Stimulated activated CD8-positive, alpha-beta memory T cell treated with anti-CD3 and anti-CD28 coated beads, Interleukin-4, amount 100 ng/mL, for 1 hour (primary cell): ENCODE measurements around the gene SCAI.
"Not testable (repeated sequence)": the region's sequence is repeated elsewhere in the genome, so short reads cannot be mapped to it uniquely, and the experiment has no call there.

Experiments
- DNase-seq, 2 donors: peaks; one replicate each; pipeline ENCODE4 v3.0.0-alpha.2; 2020; ENCODE audit warnings: low read depth in 2 of 2, low spot score in 1 of 2

Gene SCAI

DNA sequence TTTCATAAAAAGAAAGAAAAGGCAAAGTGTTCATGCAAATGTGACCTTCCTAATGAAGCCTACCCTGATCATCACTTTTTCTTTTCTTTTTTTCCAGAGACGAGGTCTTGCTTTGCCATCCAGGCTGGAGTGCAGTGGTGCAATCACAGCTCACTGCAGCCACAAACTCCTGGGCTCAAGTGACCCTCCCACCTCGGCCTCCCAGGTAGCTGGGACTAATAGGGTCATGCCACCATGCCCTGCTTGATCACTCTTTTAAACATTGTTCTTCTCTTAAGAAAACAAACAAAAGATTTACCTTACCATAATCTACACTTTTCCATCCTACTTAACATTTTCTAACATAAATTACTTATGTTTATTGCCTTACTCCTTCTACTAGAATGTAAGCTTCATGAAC is 193.9 kb downstream of the SCAI start:
- no peak for DNase-seq

DNA sequence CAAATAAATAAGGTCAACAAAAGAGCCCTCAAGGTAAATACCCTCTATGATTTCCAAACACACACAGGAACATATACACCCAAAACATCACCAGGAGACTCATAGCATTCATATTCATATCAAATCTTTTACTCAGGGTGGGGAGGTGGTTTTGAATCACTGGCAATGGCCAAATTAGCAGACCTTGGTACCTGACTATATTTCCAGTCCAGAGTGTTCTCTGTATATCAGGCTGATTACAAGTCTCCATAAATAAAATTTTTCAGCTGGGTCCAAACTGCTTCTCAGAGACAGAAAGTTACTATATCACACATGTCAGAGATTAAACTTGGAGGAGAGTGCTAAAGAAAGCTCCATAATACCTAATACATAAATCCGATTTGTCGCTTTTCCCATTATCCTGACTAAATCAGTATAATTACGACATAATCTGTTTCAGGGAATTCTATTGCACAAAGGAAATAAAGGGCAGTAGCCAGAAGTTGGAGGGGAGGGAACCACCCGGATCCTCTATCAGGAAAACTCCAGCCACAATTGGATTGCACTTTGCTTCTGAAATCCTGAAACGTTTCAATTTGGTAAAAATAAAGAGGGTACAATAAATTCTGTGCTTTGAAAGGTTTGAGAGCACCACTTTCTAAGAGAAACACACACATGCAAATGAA is 195.5 kb downstream of the SCAI start:
- DNase-seq = no peak

DNA sequence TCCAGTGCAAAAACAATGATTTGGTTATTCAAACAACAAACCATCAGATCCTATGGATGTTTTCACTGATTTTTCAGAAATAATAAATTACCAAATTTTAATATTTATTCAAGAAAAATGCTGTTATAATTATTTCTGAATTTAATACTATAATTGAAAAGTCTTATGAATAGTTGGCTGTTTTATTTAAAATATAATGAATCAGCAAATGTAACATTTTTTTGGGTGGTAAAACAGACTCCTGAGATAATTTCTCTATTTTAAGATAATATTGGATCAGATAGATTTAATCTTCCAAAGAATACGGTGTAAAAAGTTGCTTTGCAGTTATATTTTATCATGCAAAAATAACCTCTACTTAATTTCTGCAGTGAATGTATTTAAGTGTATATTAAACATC is 197.2 kb downstream of the SCAI start:
- DNase-seq = no peak

DNA sequence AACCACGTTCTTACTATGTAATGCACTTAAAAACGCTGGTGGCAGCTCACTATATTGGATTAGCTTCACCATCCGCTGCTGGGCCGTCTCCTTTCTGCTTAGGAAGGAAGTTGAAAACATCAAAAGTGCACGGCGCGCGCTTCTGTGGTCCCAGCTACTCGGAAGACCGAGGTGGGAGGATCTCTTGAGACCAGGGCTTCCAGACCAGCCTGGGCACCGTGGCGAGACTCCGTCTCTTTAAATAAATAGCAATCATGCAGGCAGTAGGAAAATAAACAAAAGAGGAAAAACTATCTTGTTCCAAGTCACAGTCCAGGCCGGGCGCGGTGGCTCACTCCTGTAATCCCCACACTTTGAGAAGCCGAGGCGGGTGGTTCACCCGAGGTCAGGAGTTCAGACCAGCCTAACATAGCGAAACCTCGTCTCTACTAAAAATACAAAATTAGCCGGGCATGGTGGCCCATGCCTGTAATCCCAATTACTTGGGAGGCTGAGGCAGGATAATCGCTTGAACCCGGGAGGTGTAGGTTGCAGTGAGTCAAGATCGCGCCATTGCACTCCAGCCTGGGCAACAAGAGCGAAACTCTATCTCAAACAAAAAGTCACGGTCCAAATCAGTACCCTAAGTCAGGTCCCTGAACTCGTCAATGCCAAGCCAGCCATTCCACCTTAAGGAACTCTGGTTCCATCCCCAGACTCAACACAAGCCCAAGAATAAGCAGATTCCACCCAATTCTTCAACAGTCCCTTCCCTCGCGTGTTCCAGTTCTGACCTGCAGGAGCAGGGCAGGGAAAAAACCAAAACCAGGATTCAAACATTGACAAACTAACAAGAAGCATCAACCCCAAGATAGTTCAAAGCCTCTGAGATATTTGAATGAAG is 201.4 kb downstream of the SCAI start:
- peak; percentile 26 to 43 for DNase-seq

DNA sequence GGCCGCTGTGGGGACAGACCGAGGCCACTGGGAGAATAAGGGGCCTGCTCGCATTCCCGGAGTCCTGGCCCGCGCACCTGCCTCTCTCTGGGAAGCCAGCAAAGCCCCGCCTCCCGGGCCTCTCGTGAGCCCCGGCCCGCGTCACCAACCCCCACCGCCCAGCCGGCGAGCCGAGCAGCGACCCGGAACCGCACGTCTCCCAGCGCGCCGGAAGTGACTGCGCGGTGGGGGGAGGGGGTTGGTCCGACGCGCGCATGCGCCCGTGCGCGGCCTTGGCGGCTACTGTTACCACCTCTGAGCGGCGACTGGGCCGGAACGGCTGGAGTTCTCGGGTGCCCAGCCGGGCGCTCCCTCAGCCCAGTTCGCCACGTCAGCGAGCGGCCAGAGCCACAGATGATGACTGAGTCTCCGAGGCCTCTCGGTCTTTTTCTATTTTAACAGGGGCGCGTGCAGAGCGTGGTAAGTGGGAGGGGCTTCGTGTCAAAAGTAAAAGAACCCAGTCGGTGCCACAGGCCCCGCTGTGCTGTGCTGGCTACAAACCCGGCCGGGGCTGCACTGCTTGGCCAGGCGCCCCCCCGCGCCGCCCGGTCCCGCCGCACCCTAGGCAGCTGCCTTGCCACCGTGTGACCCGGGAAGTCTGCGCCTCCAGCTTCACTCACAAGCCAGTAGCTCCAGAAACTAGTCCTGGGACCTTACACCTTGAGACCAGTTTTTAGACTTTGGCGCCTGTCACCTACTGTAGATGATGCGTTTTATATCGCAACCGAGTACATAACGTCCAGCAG is 202.2 kb downstream of the SCAI start, which contains the start of gene GOLGA1:
TSS of gene GOLGA1 (minus strand) at position 190 of the 785 bp plus-strand sequence. CDS start 2,372 bp downstream, outside the sequence.
- DNase-seq = peak; percentile 76 to 86

DNA sequence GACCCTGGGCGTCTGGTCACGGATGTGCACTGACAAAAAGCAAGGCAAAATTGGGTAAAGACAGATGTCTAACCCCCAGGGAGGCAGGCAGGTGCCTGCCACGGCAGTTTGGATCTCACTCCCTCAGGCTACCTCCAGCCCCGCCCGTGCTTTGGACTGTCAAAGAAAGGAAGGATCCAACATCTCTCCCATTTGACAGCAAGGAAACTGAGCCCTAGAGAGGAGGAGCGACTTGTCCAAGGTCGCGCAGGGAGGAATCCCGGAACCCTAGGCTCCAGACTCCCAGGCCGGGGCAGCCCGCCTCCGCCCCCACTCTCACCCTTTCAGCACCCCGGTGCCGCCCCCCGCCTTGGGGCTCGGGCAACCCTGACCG is 202.8 kb downstream of the SCAI start:
- no peak for DNase-seq

DNA sequence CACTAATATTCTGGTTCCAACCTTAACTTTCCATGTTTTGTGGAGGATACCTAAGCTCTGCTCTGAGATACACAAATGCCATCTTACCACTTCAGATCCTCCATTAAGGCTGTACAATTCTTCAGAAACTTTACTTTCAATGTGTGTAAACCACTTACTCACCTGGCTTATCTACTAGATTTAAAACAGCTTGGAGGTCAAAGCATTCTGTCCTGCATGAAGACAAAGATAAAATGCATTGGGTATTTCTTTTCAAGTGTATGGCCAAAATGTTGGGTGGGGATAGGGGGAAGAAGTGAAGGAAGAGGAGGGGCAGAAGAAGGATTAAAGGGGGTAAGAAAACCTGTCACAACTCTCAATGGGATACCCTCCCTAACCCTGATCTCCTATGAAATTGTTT is 203.4 kb downstream of the SCAI start:
- no peak for DNase-seq

DNA sequence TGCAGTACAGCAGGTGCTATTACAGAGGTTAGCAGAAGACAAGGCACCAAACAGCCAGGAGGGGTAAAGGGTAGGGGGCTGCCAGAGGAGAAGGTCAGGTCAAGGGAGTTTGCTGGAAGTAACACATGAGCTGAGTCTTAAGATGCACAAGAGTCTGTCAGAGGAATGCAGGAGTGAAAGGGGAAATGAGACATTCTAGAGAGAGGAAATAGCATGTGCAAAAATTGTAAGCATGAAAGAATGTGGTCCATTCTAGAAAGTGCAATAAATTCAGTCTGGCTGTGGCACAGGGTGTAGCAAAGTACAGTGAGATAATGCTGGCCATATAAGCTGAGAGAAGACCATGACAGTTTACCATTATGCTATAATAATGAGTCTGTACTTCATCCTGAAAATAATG is 209.0 kb downstream of the SCAI start:
- no peak for DNase-seq

DNA sequence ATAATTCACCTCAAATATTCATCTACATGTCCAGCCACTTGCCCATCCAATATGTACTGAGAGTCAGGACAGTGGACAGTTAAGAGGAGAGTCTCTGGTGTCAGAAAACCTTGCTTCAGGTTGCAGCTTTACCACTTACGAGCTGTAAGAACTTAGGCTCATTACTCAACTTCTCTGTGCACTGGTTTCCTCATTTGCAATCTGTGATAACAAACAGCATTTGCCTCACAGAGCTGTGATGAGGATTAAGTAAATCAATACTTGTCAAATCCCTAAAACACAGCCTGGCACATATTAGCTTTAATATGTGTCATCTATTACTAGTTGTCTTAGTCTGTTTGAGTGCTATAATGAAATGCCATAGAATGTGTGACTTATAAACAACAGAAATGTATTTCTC is 211.0 kb downstream of the SCAI start:
- no peak for DNase-seq

DNA sequence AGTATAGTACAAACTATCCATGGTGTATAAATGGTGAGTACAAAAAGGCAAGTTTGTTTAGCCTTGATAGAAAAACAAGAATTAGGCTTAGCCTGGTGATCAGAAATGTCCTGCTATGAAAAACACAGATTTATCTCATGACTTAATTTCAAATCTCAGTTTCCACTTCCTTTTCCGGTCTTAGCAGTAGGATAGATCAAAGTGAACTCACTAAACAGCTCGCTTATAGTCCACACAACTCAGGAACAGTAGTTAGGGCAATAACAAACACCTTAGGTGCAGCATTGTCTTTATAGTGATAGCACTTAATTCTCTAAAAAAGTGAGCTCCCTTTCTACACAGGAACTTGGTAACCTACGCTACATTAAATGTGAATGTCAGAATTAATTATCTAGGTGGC is 213.9 kb downstream of the SCAI start:
- no peak for DNase-seq

DNA sequence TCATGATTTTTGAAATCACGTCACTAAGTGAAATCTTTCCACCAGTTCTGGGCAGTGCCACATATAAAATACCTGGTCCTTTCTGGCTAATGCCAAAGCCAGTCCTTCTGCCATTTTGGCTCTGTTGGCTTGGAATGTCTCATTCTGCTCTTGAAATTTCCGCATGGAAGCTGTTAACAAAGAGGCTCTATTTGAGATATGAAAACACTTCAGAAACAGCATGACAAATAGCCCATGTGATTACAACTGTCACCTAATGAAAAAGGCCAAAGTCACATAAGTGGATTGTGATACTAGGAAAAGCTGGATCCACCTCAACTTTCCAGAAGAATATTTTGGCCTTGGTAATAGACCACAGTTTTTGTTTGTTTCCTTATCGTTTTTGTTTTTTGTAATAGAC is 215.2 kb downstream of the SCAI start:
- no peak for DNase-seq

DNA sequence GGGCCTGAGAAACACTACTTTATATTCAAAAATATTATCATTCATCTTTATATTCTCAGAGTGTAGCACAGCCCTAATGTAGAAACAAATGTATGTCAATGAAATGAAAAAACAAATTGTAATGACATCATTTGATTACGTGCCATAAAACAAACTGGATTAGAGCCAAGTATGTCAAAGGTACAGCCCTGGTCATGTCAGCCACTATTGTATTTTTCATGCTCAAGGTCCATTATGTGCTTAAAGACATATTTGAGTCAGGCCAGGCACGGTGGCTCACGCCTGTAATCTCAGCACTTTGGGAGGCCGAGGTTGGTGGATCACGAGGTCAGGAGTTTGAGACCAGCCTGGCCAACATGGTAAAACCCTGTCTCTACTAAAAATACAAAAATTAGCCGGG is 222.9 kb downstream of the SCAI start:
- DNase-seq = not testable (repeated sequence)

DNA sequence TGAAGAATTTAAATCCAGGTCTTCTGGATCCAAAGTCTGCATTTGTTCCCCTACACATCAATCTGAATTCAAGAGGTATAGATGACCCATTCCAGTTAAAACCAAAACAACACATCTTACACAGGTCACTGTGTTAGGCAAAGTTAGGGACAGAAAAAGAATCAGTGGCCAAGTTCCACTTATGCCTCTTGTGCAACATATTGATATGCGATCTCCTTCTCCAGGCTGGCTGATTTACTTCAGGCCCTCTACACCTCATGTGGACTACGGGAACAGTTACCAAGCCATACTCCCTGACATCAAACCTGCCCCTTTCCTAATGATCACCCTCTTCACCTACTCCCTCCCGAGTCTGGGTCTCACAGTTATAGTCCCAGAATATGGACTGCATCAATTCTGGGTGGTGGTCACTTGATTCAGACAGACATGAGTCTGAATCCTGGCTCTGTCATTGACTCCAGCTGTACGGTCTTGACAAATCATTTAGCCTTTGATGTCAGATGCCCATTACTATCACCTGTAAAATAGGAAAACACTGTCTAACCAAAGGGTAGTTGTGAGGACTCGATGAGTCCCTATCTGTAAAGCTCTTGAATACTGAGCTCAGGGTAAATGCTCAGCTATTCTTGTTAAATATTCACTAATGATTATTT is 228.4 kb downstream of the SCAI start:
- no peak for DNase-seq

DNA sequence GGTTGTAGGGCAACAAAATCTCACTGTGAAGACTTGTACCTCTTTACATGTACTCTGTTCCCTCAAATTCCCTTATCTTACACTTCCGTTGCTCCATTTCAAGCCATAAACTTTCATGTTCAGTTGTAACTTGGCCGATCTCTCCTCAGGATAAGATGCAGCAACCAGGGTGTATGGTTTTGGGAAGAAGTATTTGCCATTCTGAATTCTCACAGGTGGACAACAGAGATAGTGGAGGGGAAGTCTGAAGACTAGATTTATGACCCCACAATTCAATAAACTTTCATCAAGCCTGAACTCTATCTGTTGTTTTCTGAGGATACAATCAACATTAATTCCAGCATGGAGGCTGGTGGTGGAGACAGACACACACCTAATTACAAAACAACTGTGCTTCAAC is 229.9 kb downstream of the SCAI start:
- DNase-seq = no peak

DNA sequence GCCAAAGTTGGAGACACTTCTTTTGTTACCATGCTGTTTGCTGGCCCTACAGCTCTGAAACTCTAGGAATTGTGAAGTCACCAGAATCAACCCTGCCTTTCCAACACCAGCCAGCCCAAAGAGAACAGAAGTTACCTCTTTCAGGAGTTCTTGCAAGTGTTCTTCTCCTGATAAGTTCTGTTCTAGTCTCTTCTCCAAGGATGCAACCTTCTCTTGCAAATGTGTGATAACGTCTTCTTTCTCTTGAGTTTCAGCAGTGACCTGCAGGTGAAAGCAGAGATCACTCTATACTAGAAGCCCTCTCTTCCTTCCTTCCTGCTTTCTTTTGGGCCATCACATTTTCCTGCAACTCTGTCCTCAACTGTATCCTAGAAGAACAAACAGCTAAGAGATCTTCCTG is 231.6 kb downstream of the SCAI start:
- DNase-seq = no peak

DNA sequence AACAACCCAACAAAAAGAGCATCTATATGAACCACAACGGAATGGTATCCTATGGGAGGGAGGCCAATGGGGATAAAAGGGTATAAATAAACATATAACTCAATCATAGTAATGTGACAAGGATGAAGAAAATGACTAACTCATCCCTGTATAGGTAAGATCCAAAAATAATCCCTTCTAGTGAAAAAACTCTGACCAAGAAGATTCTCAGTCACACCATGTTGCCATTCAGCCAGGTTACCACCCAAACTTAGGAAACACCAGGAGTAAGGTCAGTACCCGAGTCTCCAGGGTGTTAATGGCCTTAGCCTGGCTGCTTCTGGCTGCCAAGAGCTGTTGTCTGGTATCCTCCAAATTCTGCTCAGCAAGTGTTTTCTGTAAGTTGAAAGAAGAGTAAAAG is 235.2 kb downstream of the SCAI start:
- DNase-seq = no peak

DNA sequence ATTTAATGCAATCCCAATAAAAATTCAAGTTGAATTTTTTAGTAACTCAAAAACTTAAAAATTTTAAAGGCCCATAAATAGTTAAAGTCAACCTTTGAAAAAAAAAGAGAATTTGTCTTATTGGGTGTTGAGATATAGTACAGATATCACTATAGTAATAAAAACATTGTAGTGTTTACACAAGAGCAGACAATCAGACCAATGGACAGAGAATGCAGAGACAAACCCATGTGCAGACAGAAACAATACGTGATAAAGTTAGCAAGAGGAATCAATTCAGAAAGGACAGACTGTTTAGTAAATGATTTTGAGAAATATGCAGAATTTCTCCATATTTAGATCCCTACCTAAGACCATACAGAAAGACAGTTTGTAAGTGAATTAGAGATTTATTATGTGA is 236.4 kb downstream of the SCAI start:
- no peak for DNase-seq

DNA sequence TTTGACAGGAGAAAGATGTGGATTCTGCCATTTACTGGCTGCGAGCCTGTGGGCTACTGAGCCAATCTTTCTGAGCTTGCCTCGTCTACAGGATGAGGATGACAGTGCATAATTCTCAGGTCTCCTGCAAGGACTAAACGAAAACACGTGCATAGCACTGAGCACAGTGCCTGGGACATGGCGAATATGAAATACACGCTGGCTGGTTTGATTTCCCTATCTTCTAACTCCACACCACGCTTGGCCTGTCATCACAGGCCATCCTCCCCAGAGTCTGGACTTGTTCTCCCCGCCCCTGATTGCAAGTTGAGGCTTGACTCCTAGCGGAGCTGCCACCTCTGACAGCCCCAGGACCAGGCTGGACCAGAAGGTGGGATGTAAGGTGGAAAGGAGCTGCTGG is 243.5 kb downstream of the SCAI start:
- no peak for DNase-seq

DNA sequence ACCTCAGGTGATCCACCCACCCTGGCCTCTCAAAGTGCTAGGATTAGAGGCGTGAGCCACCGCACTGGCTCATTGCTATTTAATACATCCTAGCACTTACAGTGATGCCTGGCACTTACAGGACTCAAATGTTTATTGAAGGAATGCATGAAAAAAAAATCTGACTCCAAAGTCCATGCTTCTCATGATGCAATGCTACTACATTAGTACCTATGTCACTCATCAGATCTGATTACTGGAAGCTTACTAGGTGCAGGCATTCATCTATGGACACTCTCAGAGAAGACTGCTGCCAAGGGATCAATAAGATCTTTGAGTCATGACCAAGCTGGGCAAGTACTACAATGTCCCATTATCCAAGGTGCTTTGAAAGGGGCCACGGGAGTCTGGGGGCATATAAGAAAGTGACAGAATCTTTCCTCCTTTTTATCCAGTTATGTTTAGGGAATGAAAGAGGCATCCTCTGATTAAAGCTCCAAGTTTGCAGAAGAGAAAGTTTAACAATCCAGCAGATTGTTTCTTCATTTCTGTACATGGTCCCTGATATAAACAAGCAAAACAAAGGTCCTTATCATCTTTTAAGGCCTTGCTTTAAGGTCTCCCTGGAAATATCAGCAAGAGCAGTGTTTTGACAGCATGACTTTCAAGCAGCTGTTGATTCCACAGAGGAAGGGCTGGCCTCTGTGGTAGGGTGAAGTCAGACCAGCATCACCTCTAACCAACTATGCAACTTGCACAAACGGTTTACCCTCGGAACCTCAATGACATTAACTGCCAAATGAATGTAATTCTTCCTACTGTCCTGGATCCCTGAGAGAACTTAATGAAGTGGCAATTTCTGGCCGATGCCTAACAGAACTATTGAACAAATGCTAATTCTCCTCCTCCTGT is 245.5 kb downstream of the SCAI start:
- DNase-seq = no peak

DNA sequence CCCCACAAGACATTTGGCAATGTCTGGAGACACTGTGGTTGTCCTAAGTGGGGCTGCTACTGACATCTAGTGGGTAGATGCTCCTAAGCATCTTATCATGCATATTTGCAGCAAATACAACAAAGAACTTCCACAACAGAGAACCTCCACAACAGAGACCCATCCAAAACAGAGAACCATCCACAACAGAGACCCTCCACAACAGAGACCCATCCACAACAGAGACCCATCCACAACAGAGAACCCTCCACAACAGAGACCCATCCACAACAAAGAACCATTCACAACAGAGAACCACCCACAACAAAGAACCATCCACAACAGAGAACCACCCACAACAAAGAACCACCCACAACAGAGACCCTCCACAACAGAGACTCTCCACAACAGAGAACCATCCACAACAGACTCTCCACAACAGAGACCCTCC is 248.6 kb downstream of the SCAI start:
- DNase-seq = no peak
